H1 (cell line): Measurements from ENCODE around the gene NAA60. TPM values are rescaled to one million over a fixed set of nuclear protein-coding genes. Genes with fewer than 3 reads are reported as not detected.

Experiments
- CTCF ChIA-PET: fragments of 300-600 bp; sonication (Branson Sonifier 250); formaldehyde crosslinking; loops from one replicate; lab custom pipeline; 2021; ENCODE audit not compliant: partially characterized antibody; lab: Charles Lee
- POLR2A ChIA-PET: fragments of 300-600 bp; sonication (Branson Sonifier 250); formaldehyde crosslinking; loops from one replicate; lab custom pipeline; 2021; ENCODE audit warnings: inconsistent platforms; ENCODE audit not compliant: partially characterized antibody; lab: Charles Lee
- DNase-seq, 2 experiments: peaks; one replicate each; pipeline versions ENCODE4 v3.0.0 to v3.0.0-alpha.2; 2010 to 2022; ENCODE audit warnings: low spot score in 2 of 2, low read depth in 1 of 2, mixed read lengths in 1 of 2
- FAIRE-seq: peaks from 2 replicates; lab custom pipeline; 2011; peaks lifted over from hg19 to GRCh38; lab: Jason Lieb, UNC
- H2AFZ ChIP-seq: 2 replicates; pipeline ENCODE4 v1.8.1; 2012; ENCODE audit warnings: low read length, inconsistent platforms
- H2AK5ac ChIP-seq: 2 replicates; pipeline ENCODE4 v1.6.1; 2013; ENCODE audit warnings: low read depth, low read length
- H2BK120ac ChIP-seq: replicated peaks from 2 replicates; pipeline ENCODE3; 2013; ENCODE audit warnings: low read depth, low read length, inconsistent platforms
- H2BK12ac ChIP-seq: 2 replicates; pipeline ENCODE4 v1.6.1; 2013; ENCODE audit warnings: low read depth, low read length
- H2BK15ac ChIP-seq: 2 replicates; pipeline ENCODE4 v1.6.1; 2013; ENCODE audit warnings: low read length
- H2BK20ac ChIP-seq: 2 replicates; pipeline ENCODE4 v1.6.1; 2013; ENCODE audit warnings: low read length
- H2BK5ac ChIP-seq: 2 replicates; pipeline ENCODE4 v1.6.1; 2013; ENCODE audit warnings: low read depth, low read length
- H3K14ac ChIP-seq: 2 replicates; pipeline ENCODE4 v1.6.1; 2013; ENCODE audit warnings: inconsistent platforms; ENCODE audit not compliant: insufficient read length
- H3K18ac ChIP-seq: 2 replicates; pipeline ENCODE4 v1.6.1; 2013; ENCODE audit warnings: low read length; ENCODE audit errors: extremely low read depth
- H3K23ac ChIP-seq: 2 replicates; pipeline ENCODE4 v1.6.1; 2013; ENCODE audit warnings: inconsistent platforms; ENCODE audit not compliant: insufficient read length
- H3K23me2 ChIP-seq: 2 replicates; pipeline ENCODE4 v1.6.1; 2013; ENCODE audit warnings: low read depth, low read length
- H3K27ac ChIP-seq: 2 replicates; pipeline ENCODE4 v1.6.1; 2011; ENCODE audit warnings: low read depth, low read length, inconsistent platforms
- H3K27me3 ChIP-seq, 4 experiments: replicated peaks in 1 of 4; 1 replicate in 1 of 4; 2 replicates in 3 of 4; pipeline versions ENCODE4 v1.6.1 to v1.8.1; 2011 to 2013; ENCODE audit warnings: low read length in 3 of 4, mild to moderate bottlenecking in 3 of 4, inconsistent platforms in 2 of 4, mixed read lengths in 2 of 4, moderate library complexity in 1 of 4; ENCODE audit not compliant: control insufficient read depth in 3 of 4, insufficient read depth in 3 of 4; ENCODE audit errors: extremely low read depth in 1 of 4
- H3K36me3 ChIP-seq, 4 experiments: 2 replicates each; pipeline versions ENCODE4 v1.6.1 to v1.8.1; 2011 to 2013; ENCODE audit warnings: mild to moderate bottlenecking in 4 of 4, low read length in 3 of 4, moderate library complexity in 2 of 4, control low read depth in 1 of 4, inconsistent platforms in 1 of 4; ENCODE audit not compliant: insufficient read depth in 4 of 4, control insufficient read depth in 2 of 4
- H3K4ac ChIP-seq: replicated peaks from 2 replicates; pipeline ENCODE3; 2013; ENCODE audit warnings: low read length, low read depth, mixed read lengths, inconsistent platforms; ENCODE audit not compliant: insufficient read length
- H3K4me1 ChIP-seq, 4 experiments: replicated peaks in 1 of 4; 1 replicate in 1 of 4; 2 replicates in 3 of 4; pipeline versions ENCODE4 v1.6.1 to v1.8.1; 2011 to 2013; ENCODE audit warnings: low read length in 3 of 4, inconsistent platforms in 2 of 4, mixed read lengths in 1 of 4; ENCODE audit not compliant: insufficient read depth in 4 of 4, control insufficient read depth in 3 of 4
- H3K4me2 ChIP-seq, 2 experiments: 2 replicates each; pipeline versions ENCODE4 v1.6.1 to v1.8.1; 2011 to 2013; ENCODE audit warnings: low read depth in 2 of 2, low read length in 2 of 2, control low read depth in 1 of 2, inconsistent platforms in 1 of 2, mild to moderate bottlenecking in 1 of 2; ENCODE audit not compliant: insufficient read depth in 1 of 2
- H3K4me3 ChIP-seq, 4 experiments: fragments of 200-600, 300-600 bp in 1 of 4; sonication (generic), shearing (Covaris generic), sonication (Bioruptor Twin) in 1 of 4; 2 replicates each; pipeline versions ENCODE4 v1.5.1 to v1.8.1; 2011 to 2016; ENCODE audit warnings: low read length in 4 of 4, low read depth in 3 of 4, control low read depth in 2 of 4, inconsistent platforms in 2 of 4, mild to moderate bottlenecking in 2 of 4, mixed read lengths in 1 of 4, moderate library complexity in 1 of 4; ENCODE audit not compliant: insufficient read depth in 2 of 4; ENCODE audit errors: extremely low read depth in 1 of 4
- H3K56ac ChIP-seq: replicated peaks from 2 replicates; pipeline ENCODE3; 2013; ENCODE audit warnings: low read depth, mild to moderate bottlenecking, mixed read lengths, low read length, inconsistent platforms; ENCODE audit not compliant: insufficient read length
- H3K79me1 ChIP-seq: 2 replicates; pipeline ENCODE4 v1.6.1; 2013; ENCODE audit warnings: low read depth, low read length, control low read depth
- H3K79me2 ChIP-seq, 2 experiments: 2 replicates each; pipeline versions ENCODE4 v1.6.1 to v1.8.1; 2012 to 2013; ENCODE audit warnings: low read length in 2 of 2, mild to moderate bottlenecking in 2 of 2, inconsistent platforms in 1 of 2; ENCODE audit not compliant: insufficient read depth in 2 of 2, control insufficient read depth in 1 of 2
- H3K9ac ChIP-seq, 4 experiments: replicated peaks in 1 of 4; 1 replicate in 1 of 4; 2 replicates in 3 of 4; pipeline versions ENCODE4 v1.6.1 to v1.8.1; 2011 to 2013; ENCODE audit warnings: low read depth in 3 of 4, low read length in 3 of 4, control low read depth in 2 of 4, mild to moderate bottlenecking in 2 of 4, moderate library complexity in 2 of 4, inconsistent platforms in 1 of 4; ENCODE audit errors: extremely low read depth in 1 of 4
- H3K9me3 ChIP-seq, 2 experiments: 2 replicates each; pipeline versions ENCODE4 v1.6.1 to v1.8.1; 2012 to 2013; ENCODE audit warnings: mild to moderate bottlenecking in 2 of 2, moderate library complexity in 2 of 2, control low read depth in 1 of 2, inconsistent platforms in 1 of 2, low read depth in 1 of 2, low read length in 1 of 2, mixed read lengths in 1 of 2; ENCODE audit not compliant: insufficient read depth in 2 of 2
- H4K20me1 ChIP-seq, 2 experiments: replicated peaks in 1 of 2; 2 replicates each; pipeline versions ENCODE3 to v1.8.1; 2011 to 2013; ENCODE audit warnings: inconsistent platforms in 2 of 2, low read length in 2 of 2, mild to moderate bottlenecking in 1 of 2; ENCODE audit not compliant: insufficient read depth in 2 of 2, control insufficient read depth in 1 of 2
- H4K5ac ChIP-seq: 2 replicates; pipeline ENCODE4 v1.6.1; 2013; ENCODE audit warnings: low read length, low read depth, mixed read lengths, inconsistent platforms; ENCODE audit not compliant: insufficient read length
- H4K8ac ChIP-seq: 2 replicates; pipeline ENCODE4 v1.8.0; 2013; ENCODE audit warnings: mild to moderate bottlenecking, moderate library complexity, low read length, inconsistent platforms; ENCODE audit not compliant: insufficient read depth; ENCODE audit errors: extremely low read depth
- H4K91ac ChIP-seq: replicated peaks from 2 replicates; pipeline ENCODE3; 2013; ENCODE audit warnings: low read length, mixed read lengths, inconsistent platforms; ENCODE audit not compliant: insufficient read length
- GABPA ChIP-seq: IDR thresholded peaks from 2 replicates; pipeline ENCODE4 v1.6.1; 2011; ENCODE audit warnings: mild to moderate bottlenecking, low read length, moderate library complexity, borderline replicate concordance; ENCODE audit not compliant: insufficient read depth
- WGBS, 2 experiments: shearing (Covaris generic) in 1 of 2; methylation state at CpG; one replicate each; pipeline versions ENCODE4 v1.1.6 to v1.1.7; 2013 to 2015; ENCODE audit warnings: low lambda C conversion rate in 2 of 2, mixed read lengths in 2 of 2, inconsistent platforms in 1 of 2, low coverage in 1 of 2, missing lambda C conversion rate in 1 of 2; ENCODE audit not compliant: insufficient replicate concordance in 2 of 2, insufficient coverage in 1 of 2, insufficient read length in 1 of 2; ENCODE audit errors: extremely low coverage in 1 of 2, missing lambda C conversion rate in 1 of 2; 5-methylcytosine and 5-hydroxymethylcytosine counted together
- polyA plus RNA-seq, 7 experiments: library from polyadenylated mRNA; depleted of rRNA in 3 of 7; stranded (reverse) in 5 of 7; unstranded in 2 of 7; fragments of >200 nt in 5 of 7; fragments of 200-250 nt in 2 of 7; gene quantifications; 1 replicate in 5 of 7; 2 replicates in 1 of 7; 4 replicates in 1 of 7; pipeline versions ENCODE4 v1.2.1 to v1.2.3, GENCODE V29; 2011 to 2013; ENCODE audit warnings: missing spikeins in 2 of 7, mixed read lengths in 2 of 7
- total RNA-seq: library from RNA; stranded (reverse); fragmentation: NEBNext Ultra II Directional; extraction: Animal tissue kit (Norgen Biotek cat#: 25700); gene quantifications from 2 replicates; pipeline ENCODE4 v1.2.1, GENCODE V29; 2021

The NAA60 gene
- total and polyA plus RNA-seq, 2 of the 8 experiments (the other 6 are each of a cell fraction or from before 2014, with no cell fraction given) = 34.1 to 47.6 TPM

DNA sequence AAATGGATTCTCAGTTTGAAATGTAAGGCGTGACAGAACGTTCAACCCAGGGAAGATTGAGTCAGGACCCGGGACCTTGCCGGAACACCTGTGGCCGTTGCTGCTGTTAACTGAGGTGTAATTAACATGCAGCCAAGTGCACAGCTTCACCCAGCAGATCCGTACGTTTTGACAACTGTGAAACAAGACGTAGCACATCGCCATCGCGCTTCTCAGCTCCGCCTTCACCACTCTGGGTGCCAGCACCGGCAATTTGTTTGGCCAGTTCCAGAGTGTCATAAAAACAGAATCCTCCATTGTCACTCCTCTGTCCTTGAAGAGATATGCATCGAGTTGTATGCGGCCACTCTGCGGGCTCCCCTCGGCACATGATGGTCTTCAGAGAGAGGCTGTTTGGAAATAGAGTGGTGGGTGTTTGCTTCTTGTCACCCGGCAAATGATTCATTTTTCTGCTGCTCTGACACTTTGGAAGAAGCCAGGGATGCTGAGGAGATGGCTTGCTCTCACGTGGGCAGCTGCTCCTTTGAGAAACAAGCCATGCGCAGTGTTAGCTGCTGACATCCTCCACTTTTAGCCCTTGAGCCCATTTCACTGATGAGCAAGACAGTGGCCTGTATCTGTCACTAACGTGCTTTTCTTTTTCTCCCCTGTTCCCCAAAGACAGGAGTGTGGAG lies 22.6 kb downstream of the NAA60 start:
- H3K4me1 ChIP-seq = peaks cover 2 to 27% (median 11%) of the 10 kb centered on the region in 4 experiments
- POLR2A ChIA-PET = interaction anchor here (1.5 kb wide), 1 partner anchor 9 kb away, joined by 6 read pairs; no protein-coding TSS in a partner anchor

More for the DNA sequence above, 22.6 kb downstream of the NAA60 start:
- H4K5ac ChIP-seq = no peak overlapping the region
- H2BK15ac ChIP-seq = no peak overlapping the region
- no peak for DNase-seq
- H2BK120ac ChIP-seq = no peak overlapping the region
- H3K23me2 ChIP-seq = no peaks in the 10 kb centered on the region
- H2BK5ac ChIP-seq = no peak overlapping the region
- 92% methylated on average over 21 of the region's 21 CpGs; no CpG with 5 or more reads in 1 of the 2 experiments for WGBS, 2 experiments
- peaks cover 0 to 3% (median 0%) of the 10 kb centered on the region in 4 experiments; a peak in 2 of 8 replicates for H3K36me3 ChIP-seq
- H3K4me2 ChIP-seq = no peak overlapping the region
- no peak overlapping the region for H2BK12ac ChIP-seq
- H3K27me3 ChIP-seq = no peaks in the 10 kb centered on the region
- no peak overlapping the region for H3K56ac ChIP-seq
- no peak overlapping the region for H2BK20ac ChIP-seq
- peaks cover 15 to 20% of the 10 kb centered on the region in 2 experiments for H4K20me1 ChIP-seq
- H3K9me3 ChIP-seq = no peaks in the 10 kb centered on the region
- H2AFZ ChIP-seq = no peak overlapping the region
- no peak overlapping the region for H3K4ac ChIP-seq
- no peak overlapping the region for H4K8ac ChIP-seq
- no peak overlapping the region for H3K18ac ChIP-seq
- no peak overlapping the region for H3K23ac ChIP-seq
- H3K79me2 ChIP-seq = peaks cover 18 to 99% of the 10 kb centered on the region in 2 experiments
- no peak for TF ChIP-seq GABPA
- H3K27ac ChIP-seq = no peak overlapping the region
- H3K9ac ChIP-seq = no peak overlapping the region
- no peak overlapping the region for H3K14ac ChIP-seq
- H4K91ac ChIP-seq = no peak overlapping the region
- H3K4me3 ChIP-seq = no peak overlapping the region
- no peak overlapping the region for H2AK5ac ChIP-seq
- FAIRE-seq = no peak
- CTCF ChIA-PET = interaction anchor here (0.8 to 1.1 kb wide), 2 partner anchors 24 to 295 kb away, joined by 3 to 4 read pairs; no protein-coding TSS in a partner anchor
- H3K79me1 ChIP-seq = peaks cover 37% of the 10 kb centered on the region
